Endothelial cell of umbilical vein (primary cell): ENCODE results near the gene ZNF446. TPM values are rescaled to one million over a fixed set of nuclear protein-coding genes. Genes with fewer than 3 reads are reported as not detected.
A peak's percentile ranks its signal among the peaks of the same experiment; 100 is the strongest.

Experiments
- BruUV-seq: library from RNA; stranded (reverse); fragments of 400-500 nt; replicated peaks from 2 replicates; lab custom pipeline; 2021; lab: Mats Ljungman, UMichigan
- CTCF ChIA-PET: fragments of 300-600, 350-600 bp; sonication (Branson Sonifier 250); formaldehyde crosslinking; loops from one replicate; lab custom pipeline; 2021; ENCODE audit warnings: antibody characterized with exemption, inconsistent platforms; lab: Charles Lee
- POLR2A ChIA-PET: fragments of 300-600, 350-600 bp; sonication (Branson Sonifier 250); formaldehyde crosslinking; loops from one replicate; lab custom pipeline; 2021; ENCODE audit warnings: antibody characterized with exemption, inconsistent platforms; lab: Charles Lee
- DNase-seq: peaks from one replicate; pipeline ENCODE4 v3.0.0-alpha.2; 2011; ENCODE audit warnings: low read depth, low spot score
- FAIRE-seq: peaks from 2 replicates; lab custom pipeline; 2011; peaks lifted over from hg19 to GRCh38; lab: Jason Lieb, UNC
- H2AFZ ChIP-seq: 2 replicates; pipeline ENCODE4 v1.6.0; 2012; ENCODE audit warnings: low read depth, low read length, control low read depth, inconsistent platforms
- H3K27ac ChIP-seq: 2 replicates; pipeline ENCODE4 v1.5.1; 2011; ENCODE audit warnings: low read depth, mild to moderate bottlenecking, control low read depth, low read length, moderate library complexity; ENCODE audit not compliant: insufficient read depth
- H3K27me3 ChIP-seq, 2 experiments: 2 replicates each; pipeline versions ENCODE4 v1.6.0 to v1.6.1; 2011; ENCODE audit warnings: low read length in 2 of 2, mixed read lengths in 1 of 2; ENCODE audit not compliant: control insufficient read depth in 2 of 2, insufficient read depth in 2 of 2
- H3K36me3 ChIP-seq, 2 experiments: 2 replicates in 1 of 2; 3 replicates in 1 of 2; pipeline ENCODE4 v1.5.1; 2011; ENCODE audit warnings: low read length in 2 of 2, mild to moderate bottlenecking in 1 of 2, moderate library complexity in 1 of 2; ENCODE audit not compliant: control insufficient read depth in 2 of 2, insufficient read depth in 2 of 2; ENCODE audit errors: extremely low read depth in 1 of 2
- H3K4me1 ChIP-seq: 3 replicates; pipeline ENCODE4 v1.5.1; 2011; ENCODE audit warnings: mild to moderate bottlenecking, low read length; ENCODE audit not compliant: control insufficient read depth, insufficient read depth; ENCODE audit errors: extremely low read depth
- H3K4me2 ChIP-seq: 2 replicates; pipeline ENCODE4 v1.6.1; 2011; ENCODE audit warnings: low read length, control low read depth, mixed read lengths; ENCODE audit not compliant: insufficient read depth
- H3K4me3 ChIP-seq, 3 experiments: fragments of 200-600 bp in 1 of 3; sonication (generic), shearing (Covaris generic) in 1 of 3; replicated peaks in 1 of 3; 2 replicates each; pipeline ENCODE4 v1.5.1; 2011 to 2016; ENCODE audit warnings: control low read depth in 3 of 3, low read length in 3 of 3, mild to moderate bottlenecking in 2 of 3, inconsistent platforms in 1 of 3, low read depth in 1 of 3, moderate library complexity in 1 of 3; ENCODE audit not compliant: insufficient read depth in 1 of 3
- H3K79me2 ChIP-seq: 2 replicates; pipeline ENCODE4 v1.6.0; 2012; ENCODE audit warnings: low read length, inconsistent platforms; ENCODE audit not compliant: control insufficient read depth, insufficient read depth
- H3K9ac ChIP-seq: replicated peaks from 2 replicates; pipeline ENCODE3; 2011; ENCODE audit warnings: low read length, control low read depth; ENCODE audit not compliant: insufficient read depth; ENCODE audit errors: extremely low read depth
- H3K9me1 ChIP-seq: replicated peaks from 3 replicates; pipeline ENCODE4 v1.6.0; 2011; ENCODE audit warnings: mild to moderate bottlenecking, low read length; ENCODE audit not compliant: control insufficient read depth, insufficient read depth; ENCODE audit errors: extremely low read depth
- H3K9me3 ChIP-seq: replicated peaks from 2 replicates; pipeline ENCODE4 v1.5.1; 2012; ENCODE audit warnings: low read length, inconsistent platforms; ENCODE audit not compliant: control insufficient read depth, insufficient read depth
- H4K20me1 ChIP-seq: replicated peaks from 2 replicates; pipeline ENCODE3; 2011; ENCODE audit warnings: mild to moderate bottlenecking, low read length; ENCODE audit not compliant: control insufficient read depth, insufficient read depth; ENCODE audit errors: extremely low read depth
- EZH2 ChIP-seq: IDR thresholded peaks from 2 replicates; pipeline ENCODE4 v1.6.1; 2012; ENCODE audit warnings: borderline replicate concordance, low read depth, mild to moderate bottlenecking, moderate library complexity, low read length, inconsistent platforms; ENCODE audit not compliant: severe bottlenecking
- FOS ChIP-seq: IDR thresholded peaks from 2 replicates; pipeline ENCODE4 v1.6.1; 2011; ENCODE audit warnings: mild to moderate bottlenecking, low read length, moderate library complexity, borderline replicate concordance; ENCODE audit not compliant: insufficient read depth
- GATA2 ChIP-seq: IDR thresholded peaks from 2 replicates; pipeline ENCODE4 v1.7.0; 2011; ENCODE audit warnings: low read depth, mild to moderate bottlenecking, moderate library complexity, mixed read lengths, low read length; ENCODE audit not compliant: insufficient read length, insufficient read depth
- JUN ChIP-seq: IDR thresholded peaks from 2 replicates; pipeline ENCODE4 v1.6.1; 2011; ENCODE audit warnings: borderline replicate concordance, low read depth; ENCODE audit not compliant: insufficient read length, insufficient read depth
- MAX ChIP-seq: IDR thresholded peaks from 2 replicates; pipeline ENCODE4 v1.6.1; 2011; ENCODE audit not compliant: insufficient read depth, insufficient read length
- MYC ChIP-seq: IDR thresholded peaks from one replicate; pipeline ENCODE4 v1.6.1; 2011; ENCODE audit warnings: mild to moderate bottlenecking, low read depth, low read length
- POLR2A ChIP-seq: IDR thresholded peaks from 2 replicates; pipeline ENCODE4 v1.6.1; 2012; ENCODE audit warnings: low read depth, mild to moderate bottlenecking, control low read depth, low read length
- POLR2AphosphoS5 ChIP-seq: IDR thresholded peaks from 2 replicates; pipeline ENCODE4 v1.6.1; 2012; ENCODE audit warnings: low read depth, mild to moderate bottlenecking, control low read depth, low read length, moderate library complexity; ENCODE audit not compliant: insufficient read depth
- dilution Hi-C: fragments of 300-500 bp; cut with MboI; formaldehyde crosslinking; loops from one replicate; pipeline ENCODE4 v1.15.0; 2019; ENCODE audit warnings: low sequenced_read_pairs; ENCODE audit not compliant: extremely low pct_ligation_motif_present
- intact Hi-C: fragments of 100-400 bp; cut with micrococcal nuclease; formaldehyde crosslinking; loops from one replicate; pipeline ENCODE4 v1.10.0; 2022
- polyA plus RNA-seq, 4 experiments: library from polyadenylated mRNA; depleted of rRNA in 3 of 4; stranded (reverse) in 3 of 4; unstranded in 1 of 4; fragments of >200 nt; gene quantifications; 2 replicates each; pipeline versions ENCODE4 v1.2.1 to v1.2.3, GENCODE V29; 2011 to 2012; ENCODE audit warnings: missing spikeins in 1 of 4
- total RNA-seq: library from RNA; stranded (reverse); gene quantifications from 2 replicates; pipeline ENCODE4 v1.2.3, GENCODE V29; 2021
- TF ChIP-seq, protein P1 (sequence below), 2 donors: IDR thresholded peaks; 1 replicate in 1 of 2; 2 replicates in 1 of 2; pipeline ENCODE4 v1.5.1; 2011; ENCODE audit warnings: low read length in 2 of 2, mild to moderate bottlenecking in 2 of 2, moderate library complexity in 2 of 2, control low read depth in 1 of 2, inconsistent platforms in 1 of 2, low read depth in 1 of 2; ENCODE audit not compliant: insufficient read depth in 1 of 2; ENCODE audit errors: extremely low read depth in 1 of 2

The ZNF446 gene
- total and polyA plus RNA-seq, 2 donors (not counting 3 experiments of a cell fraction or from before 2014, with no cell fraction given), result 7.0 to 8.3 TPM

DNA sequence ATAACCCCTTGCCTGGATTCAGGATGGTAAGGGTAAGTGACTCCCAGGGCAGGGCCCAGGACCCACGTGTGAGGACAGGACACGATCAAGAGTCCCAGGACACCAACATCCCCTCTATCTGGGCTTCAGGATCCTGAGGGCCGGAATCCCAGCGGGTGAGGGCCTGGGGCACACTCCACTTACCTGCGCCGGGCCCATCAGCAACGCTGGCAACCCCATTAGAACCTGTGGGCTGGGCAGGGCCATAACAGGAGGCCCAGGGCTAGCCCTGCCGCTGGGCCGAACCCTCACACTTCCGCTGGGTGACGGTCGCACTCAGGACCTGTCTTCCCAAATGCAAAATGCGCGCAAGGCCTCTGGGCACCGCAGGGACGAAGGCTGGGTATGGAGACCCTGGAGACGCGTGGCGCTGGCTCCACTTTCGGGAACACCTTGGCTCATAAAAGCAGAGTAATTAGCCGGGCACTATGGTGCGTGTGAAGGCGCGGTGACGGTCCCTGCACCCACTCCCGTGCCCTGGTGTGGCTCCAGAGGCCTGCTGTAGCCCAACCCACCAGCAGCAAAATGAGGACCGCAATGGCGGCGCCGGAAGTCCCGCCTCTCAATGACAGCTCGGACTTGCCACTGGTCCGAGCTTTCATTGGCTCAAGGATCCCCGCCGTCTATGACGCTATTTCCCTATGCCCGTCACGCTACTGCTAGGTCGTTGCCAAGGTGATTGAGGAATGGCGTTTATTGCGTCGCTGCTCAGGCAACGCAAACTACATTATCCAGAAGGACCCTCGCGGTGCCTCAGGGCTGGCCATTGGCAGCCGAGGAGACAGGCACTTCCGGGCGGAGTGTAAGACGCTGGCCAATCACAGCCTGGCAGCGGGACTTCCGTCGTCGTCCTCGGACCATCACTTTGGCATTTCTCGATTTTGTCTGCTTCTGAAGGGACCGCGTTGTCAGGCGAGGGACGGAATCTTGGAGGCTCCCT, 36.3 kb upstream of the ZNF446 start, which contains the start of gene ZNF132:
ZNF132 (minus strand) TSS at position 578 of the 979 bp plus-strand sequence; CDS start at position 246, 332 bp downstream.
- peak within 1 kb of the TSS; percentile 65 for H3K9ac ChIP-seq
- H3K4me1 ChIP-seq, result peaks cover 7% of the 10 kb centered on the region
- H3K79me2 ChIP-seq, result no peaks in the 10 kb centered on the region
- TSS peak; percentile 89 for BruUV-seq
- H4K20me1 ChIP-seq, result no peaks in the 10 kb centered on the region
- FAIRE-seq, result peak; percentile 100
- TF ChIP-seq FOS (no peak), JUN (no peak), GATA2 (no peak), MAX (peak; percentile 41), POLR2AphosphoS5 (peak; percentile 73), EZH2 (no peak), MYC (no peak), POLR2A (peak; percentile 67)
- TF ChIP-seq, protein P1, sequence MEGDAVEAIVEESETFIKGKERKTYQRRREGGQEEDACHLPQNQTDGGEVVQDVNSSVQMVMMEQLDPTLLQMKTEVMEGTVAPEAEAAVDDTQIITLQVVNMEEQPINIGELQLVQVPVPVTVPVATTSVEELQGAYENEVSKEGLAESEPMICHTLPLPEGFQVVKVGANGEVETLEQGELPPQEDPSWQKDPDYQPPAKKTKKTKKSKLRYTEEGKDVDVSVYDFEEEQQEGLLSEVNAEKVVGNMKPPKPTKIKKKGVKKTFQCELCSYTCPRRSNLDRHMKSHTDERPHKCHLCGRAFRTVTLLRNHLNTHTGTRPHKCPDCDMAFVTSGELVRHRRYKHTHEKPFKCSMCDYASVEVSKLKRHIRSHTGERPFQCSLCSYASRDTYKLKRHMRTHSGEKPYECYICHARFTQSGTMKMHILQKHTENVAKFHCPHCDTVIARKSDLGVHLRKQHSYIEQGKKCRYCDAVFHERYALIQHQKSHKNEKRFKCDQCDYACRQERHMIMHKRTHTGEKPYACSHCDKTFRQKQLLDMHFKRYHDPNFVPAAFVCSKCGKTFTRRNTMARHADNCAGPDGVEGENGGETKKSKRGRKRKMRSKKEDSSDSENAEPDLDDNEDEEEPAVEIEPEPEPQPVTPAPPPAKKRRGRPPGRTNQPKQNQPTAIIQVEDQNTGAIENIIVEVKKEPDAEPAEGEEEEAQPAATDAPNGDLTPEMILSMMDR (IDR thresholded peaks at IDR 0.05; ENCODE audit: extremely low read depth in 1 of 2, insufficient read depth in 1 of 2, low read depth in 1 of 2, low read length in 2 of 2), result no peak
- peak within 1 kb of the TSS; percentile 86 for H2AFZ ChIP-seq
- dilution Hi-C loops, result no loop called here
- peak; percentile 100 for DNase-seq
- H3K27me3 ChIP-seq, result peaks cover 0 to 2% of the 10 kb centered on the region in 2 experiments
- POLR2A ChIA-PET, result interaction anchor here (1.0 kb wide), 2 partner anchors 31 to 257 kb away, joined by 3 read pairs; partner anchors contain the start of genes ZNF274 and ZNF584
- H3K4me2 ChIP-seq, result peak within 1 kb of the TSS; percentile 57
- peak within 1 kb of the TSS; percentile 48 for H3K27ac ChIP-seq
- peaks cover 4% of the 10 kb centered on the region for H3K9me3 ChIP-seq
- CTCF ChIA-PET, result interaction anchor here (1.0 kb wide), 2 partner anchors 9 to 12 kb away, joined by 3 read pairs; partner anchors contain the start of gene ZNF324B
- no peaks in the 10 kb centered on the region for H3K9me1 ChIP-seq
- intact Hi-C loops, result loop anchor here (1.0 to 2.0 kb wide), 3 partner anchors 11 to 113 kb away; partner anchors contain the start of genes ZNF324B, ZNF584 and ZSCAN22
- peaks cover 5% of the 10 kb centered on the region in 2 experiments for H3K36me3 ChIP-seq
- peak within 1 kb of the TSS; percentile 31 to 83 (median 57) for H3K4me3 ChIP-seq
